ENCODE measurements around the gene GSG1L. TPM values are rescaled to one million over a fixed set of nuclear protein-coding genes. Genes with fewer than 3 reads are reported as not detected.

Gene GSG1L
- total RNA-seq, 1 donor = not detected

GRCh38 chr16:28061352-28062101, 2.0 kb downstream of the GSG1L start:
- no peaks in the 10 kb centered on the region for H3K9me3 ChIP-seq (ENCODE audit: low read depth, low read length)
- no peaks in the 10 kb centered on the region for H3K79me2 ChIP-seq (ENCODE audit: insufficient read depth, low read length)
- H3K4me3 ChIP-seq (ENCODE audit: insufficient read depth, low read length) = no peak overlapping the region
- H3K4me1 ChIP-seq (ENCODE audit: insufficient read depth, low read length) = no peaks in the 10 kb centered on the region
- DNase-seq (ENCODE audit: insufficient read length, low spot score, missing footprints) = peak; percentile 80
- no peaks in the 10 kb centered on the region for H4K20me1 ChIP-seq (ENCODE audit: insufficient read depth, low read length)
- TF ChIP-seq CTCF (IDR thresholded peaks at IDR 0.05; ENCODE audit: extremely low read depth, low read depth, low read length) = no peak
- peaks cover 72% of the 10 kb centered on the region for H3K27me3 ChIP-seq (ENCODE audit: insufficient read depth, low read length)
- H3K4me2 ChIP-seq (ENCODE audit: insufficient read depth, low read length) = no peak overlapping the region
- H2AFZ ChIP-seq (ENCODE audit: low read length) = no peak overlapping the region
- no peak overlapping the region for H3K27ac ChIP-seq (ENCODE audit: low read depth, low read length)
- H3K36me3 ChIP-seq (ENCODE audit: insufficient read depth, low read length) = no peaks in the 10 kb centered on the region

GRCh38 chr16:28059841-28060575, 3.5 kb downstream of the GSG1L start:
- Histone ChIP-seq H3K4me3 (ENCODE audit: insufficient read depth, low read length) (no peak overlapping the region), H3K79me2 (ENCODE audit: insufficient read depth, low read length) (no peaks in the 10 kb centered on the region), H3K4me1 (ENCODE audit: insufficient read depth, low read length) (no peaks in the 10 kb centered on the region), H3K36me3 (ENCODE audit: insufficient read depth, low read length) (no peaks in the 10 kb centered on the region), H3K9me3 (ENCODE audit: low read depth, low read length) (no peaks in the 10 kb centered on the region), H4K20me1 (ENCODE audit: insufficient read depth, low read length) (no peaks in the 10 kb centered on the region), H3K27ac (ENCODE audit: low read depth, low read length) (no peak overlapping the region), H3K4me2 (ENCODE audit: insufficient read depth, low read length) (no peak overlapping the region), H3K27me3 (ENCODE audit: insufficient read depth, low read length) (peaks cover 59% of the 10 kb centered on the region), H2AFZ (ENCODE audit: low read length) (no peak overlapping the region)
- no peak for TF ChIP-seq CTCF (IDR thresholded peaks at IDR 0.05; ENCODE audit: extremely low read depth, low read depth, low read length)
- DNase-seq (ENCODE audit: insufficient read length, low spot score, missing footprints) = peak; percentile 62

- Histone ChIP-seq H3K36me3 (ENCODE audit: insufficient read depth, low read length) (no peaks in the 10 kb centered on the region), H3K4me2 (ENCODE audit: insufficient read depth, low read length) (no peak overlapping the region), H3K27ac (ENCODE audit: low read depth, low read length) (no peak overlapping the region), H2AFZ (ENCODE audit: low read length) (no peak overlapping the region), H3K79me2 (ENCODE audit: insufficient read depth, low read length) (no peaks in the 10 kb centered on the region), H3K9me3 (ENCODE audit: low read depth, low read length) (no peaks in the 10 kb centered on the region), H3K27me3 (ENCODE audit: insufficient read depth, low read length) (peaks cover 49% of the 10 kb centered on the region), H4K20me1 (ENCODE audit: insufficient read depth, low read length) (no peaks in the 10 kb centered on the region), H3K4me3 (ENCODE audit: insufficient read depth, low read length) (no peak overlapping the region), H3K4me1 (ENCODE audit: insufficient read depth, low read length) (no peaks in the 10 kb centered on the region)
- no peak for TF ChIP-seq CTCF (IDR thresholded peaks at IDR 0.05; ENCODE audit: extremely low read depth, low read depth, low read length)
- peak; percentile 83 for DNase-seq (ENCODE audit: insufficient read length, low spot score, missing footprints)
Observed at GRCh38 chr16:28058839-28059589, 4.5 kb downstream of the GSG1L start.

Measured in osteoblast (primary cell).